ENCODE measurements around the gene BGN.

BGN gene

DNA sequence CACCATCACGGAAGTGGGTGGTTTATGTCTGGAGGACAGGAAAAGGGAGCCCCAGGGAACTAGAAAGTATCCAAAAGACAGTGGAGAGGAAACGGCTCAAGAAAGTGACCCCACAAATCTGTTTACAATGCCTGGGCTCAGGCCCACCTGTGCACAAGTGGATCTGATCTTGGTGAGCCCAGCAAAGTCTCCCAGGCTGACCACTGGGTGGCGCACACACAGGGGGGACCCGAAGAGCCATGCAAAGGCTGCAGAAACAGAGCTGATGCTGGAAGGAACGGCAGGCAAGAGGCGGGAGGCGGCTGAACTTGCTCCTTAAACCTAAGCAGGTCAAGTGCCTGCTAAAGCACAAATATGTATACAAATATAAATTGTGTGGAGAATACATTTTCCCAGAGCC is 34.0 kb upstream of the BGN start:
- peak in 1 of 2 donors; percentile 10 for DNase-seq (ENCODE audit: low read depth in 2 of 2)

DNA sequence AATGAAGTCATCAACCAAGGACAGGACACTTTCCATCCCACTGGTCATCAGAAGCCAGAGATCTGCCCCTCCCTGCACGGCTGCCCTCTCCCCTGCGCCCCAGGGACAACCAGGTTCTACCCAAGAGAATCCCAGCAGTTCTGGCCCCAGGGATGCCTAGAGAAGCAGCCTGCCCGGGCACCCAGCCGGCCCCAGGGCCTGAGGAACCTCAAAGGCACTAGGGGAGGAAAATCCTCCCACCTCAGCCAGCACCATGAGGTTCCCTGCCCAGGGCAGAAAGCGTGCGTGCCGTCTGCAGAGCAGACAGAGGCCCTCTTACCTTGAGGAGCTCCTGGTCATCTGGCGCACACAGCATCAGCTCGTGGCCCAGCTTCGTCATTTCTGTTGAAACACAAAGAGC is 32.5 kb upstream of the BGN start:
- no peak for DNase-seq (ENCODE audit: low read depth in 2 of 2)

DNA sequence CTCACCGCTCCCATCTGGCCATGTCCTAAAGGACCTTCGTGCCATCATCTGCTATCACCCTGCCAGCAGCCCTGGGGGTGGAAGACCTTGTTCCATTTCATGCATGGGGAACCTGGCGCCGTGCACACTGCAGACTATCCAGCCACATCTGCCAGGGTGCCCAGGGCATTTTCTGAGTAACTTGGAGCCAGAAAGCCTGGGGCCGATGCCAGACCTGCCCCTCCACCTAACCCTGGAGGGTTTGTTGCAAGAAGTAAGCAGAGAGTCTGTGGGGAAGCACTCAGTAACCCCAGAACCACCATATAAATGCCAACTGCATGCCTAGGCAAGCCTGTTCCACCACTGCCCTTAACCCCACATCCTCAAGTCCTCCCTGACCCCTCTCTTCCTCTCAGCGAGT is 31.7 kb upstream of the BGN start:
- no peak for DNase-seq (ENCODE audit: low read depth in 2 of 2)

DNA sequence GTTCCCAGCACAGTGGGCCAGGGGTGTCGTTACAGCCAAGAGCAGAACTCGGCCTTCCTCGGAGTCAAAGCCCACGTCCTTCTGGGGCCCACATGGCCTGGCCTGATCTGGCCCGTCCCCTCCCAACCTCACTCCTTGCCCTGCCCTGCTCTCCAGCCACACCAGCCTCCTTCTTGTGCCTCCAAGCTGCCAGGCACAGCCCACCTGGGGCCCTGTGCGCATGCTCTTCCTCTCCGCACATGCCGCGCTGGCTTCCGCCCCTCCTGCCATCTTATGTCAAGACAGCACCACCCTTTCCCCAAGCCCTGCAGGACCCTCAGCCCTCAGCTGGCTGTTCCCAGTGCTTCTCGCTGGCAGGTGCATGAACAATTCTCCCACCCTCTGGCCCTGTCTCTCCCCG is 31.2 kb upstream of the BGN start:
- no peak for DNase-seq (ENCODE audit: low read depth in 2 of 2)

DNA sequence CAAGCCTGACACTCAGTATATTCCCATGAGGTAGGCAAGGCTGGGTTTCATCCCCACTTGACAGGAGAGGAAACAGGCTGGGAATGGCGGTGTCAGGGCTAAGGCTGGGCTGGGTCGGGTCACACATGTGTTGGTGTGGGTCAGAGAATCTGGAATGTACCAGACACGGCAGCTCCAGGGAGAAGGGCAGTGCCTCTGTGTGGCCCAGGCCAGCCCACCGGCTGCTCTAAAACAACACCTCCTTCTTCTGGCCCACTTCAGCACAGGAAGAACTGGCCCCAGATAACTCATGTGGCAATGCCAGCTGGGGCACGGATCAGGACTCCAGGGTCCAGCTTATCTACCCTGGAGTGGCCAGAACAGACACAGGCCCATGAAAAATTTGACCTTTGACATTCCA is 30.7 kb upstream of the BGN start:
- DNase-seq (ENCODE audit: low read depth in 2 of 2) = no peak

DNA sequence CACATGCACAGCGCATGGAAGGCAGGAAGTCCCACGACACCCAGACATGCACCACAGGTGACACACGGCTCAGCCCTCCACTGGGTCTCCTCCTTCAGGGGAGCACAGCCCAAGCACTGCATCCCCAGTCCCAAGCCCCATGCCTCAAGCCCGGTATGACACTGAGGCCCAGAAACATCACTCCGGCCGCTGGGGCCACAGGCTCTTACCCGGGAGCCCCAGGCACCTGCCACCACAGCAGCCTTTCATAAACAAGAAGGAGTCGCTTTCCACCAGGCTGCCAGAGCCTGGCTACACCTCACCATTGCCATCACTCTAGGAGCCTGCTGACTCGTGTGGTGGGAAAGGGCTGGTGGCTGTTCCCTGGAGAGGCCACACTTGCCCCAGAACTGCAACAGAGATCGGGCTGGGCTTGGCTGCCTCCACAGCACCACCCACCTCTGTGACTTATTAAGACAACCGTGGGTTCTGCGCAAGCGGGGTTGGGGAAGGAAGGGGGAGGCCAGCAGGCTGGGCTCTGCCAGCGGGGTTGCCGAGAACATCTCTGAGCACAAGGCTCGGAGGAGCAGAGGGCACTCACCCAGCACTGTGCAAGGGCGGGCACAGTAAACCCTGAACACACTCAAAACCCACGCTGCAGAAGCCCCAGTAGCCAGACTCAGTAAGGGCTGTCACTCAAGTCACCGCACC is 28.9 kb upstream of the BGN start:
- no peak for DNase-seq (ENCODE audit: low read depth in 2 of 2)

DNA sequence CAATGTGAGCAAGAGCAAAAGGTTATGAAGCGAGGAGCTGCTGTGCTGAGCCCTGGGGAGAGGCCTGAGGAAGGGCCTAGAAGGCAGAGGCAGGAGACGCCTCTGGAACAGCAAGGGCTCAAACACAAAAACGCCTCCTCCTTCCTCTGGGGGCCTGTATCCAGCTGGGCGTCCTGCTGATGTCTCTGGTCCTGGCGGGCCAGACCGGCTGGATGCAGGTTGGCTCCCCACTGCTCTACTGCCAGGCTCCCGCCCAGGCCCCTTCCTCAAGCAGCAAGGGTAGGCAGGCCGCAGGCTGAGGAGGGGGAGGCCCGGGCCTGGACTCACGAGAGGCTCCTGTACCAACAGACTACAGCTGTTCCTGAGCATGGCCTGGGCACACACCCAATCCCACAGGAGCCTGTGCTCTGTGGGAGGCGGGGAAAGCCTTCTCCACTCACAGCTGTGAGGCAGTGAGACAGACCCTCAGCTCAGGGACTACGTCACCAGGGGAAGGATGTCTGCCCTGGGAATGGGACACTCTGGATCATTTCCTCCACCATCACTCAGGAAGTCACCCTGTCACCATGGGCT is 26.7 kb upstream of the BGN start:
- DNase-seq (ENCODE audit: low read depth in 2 of 2) = no peak

DNA sequence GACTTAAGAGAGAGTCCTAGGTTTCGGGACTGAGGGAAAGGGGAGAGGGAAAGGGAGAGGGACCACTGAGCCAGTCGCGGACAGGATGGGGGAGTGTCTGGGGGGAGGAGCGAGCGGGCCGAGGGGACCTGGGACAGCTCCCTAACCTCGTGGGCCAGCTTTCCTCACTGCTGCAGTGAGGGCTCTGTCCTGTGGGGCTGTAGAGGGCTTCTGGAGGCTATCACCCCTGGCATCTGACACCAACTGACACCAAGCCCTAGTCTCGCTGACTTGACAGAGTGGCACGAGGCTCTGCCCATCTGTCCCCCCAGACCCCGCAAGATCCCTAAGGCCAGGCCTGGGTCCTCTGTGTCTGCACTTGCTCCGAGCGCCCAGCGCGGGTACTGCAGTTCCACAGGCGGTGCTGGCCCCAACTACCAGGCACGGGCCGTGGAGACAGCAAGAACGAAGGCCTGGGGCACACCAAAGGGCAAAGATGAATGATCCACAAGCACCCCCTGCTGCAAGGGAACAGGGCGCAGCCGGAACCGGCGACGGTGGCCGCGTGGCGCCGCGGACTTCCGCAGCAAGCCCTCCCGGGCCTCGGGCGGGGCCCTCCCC is 24.9 kb upstream of the BGN start:
- DNase-seq (ENCODE audit: low read depth in 2 of 2) = no peak

DNA sequence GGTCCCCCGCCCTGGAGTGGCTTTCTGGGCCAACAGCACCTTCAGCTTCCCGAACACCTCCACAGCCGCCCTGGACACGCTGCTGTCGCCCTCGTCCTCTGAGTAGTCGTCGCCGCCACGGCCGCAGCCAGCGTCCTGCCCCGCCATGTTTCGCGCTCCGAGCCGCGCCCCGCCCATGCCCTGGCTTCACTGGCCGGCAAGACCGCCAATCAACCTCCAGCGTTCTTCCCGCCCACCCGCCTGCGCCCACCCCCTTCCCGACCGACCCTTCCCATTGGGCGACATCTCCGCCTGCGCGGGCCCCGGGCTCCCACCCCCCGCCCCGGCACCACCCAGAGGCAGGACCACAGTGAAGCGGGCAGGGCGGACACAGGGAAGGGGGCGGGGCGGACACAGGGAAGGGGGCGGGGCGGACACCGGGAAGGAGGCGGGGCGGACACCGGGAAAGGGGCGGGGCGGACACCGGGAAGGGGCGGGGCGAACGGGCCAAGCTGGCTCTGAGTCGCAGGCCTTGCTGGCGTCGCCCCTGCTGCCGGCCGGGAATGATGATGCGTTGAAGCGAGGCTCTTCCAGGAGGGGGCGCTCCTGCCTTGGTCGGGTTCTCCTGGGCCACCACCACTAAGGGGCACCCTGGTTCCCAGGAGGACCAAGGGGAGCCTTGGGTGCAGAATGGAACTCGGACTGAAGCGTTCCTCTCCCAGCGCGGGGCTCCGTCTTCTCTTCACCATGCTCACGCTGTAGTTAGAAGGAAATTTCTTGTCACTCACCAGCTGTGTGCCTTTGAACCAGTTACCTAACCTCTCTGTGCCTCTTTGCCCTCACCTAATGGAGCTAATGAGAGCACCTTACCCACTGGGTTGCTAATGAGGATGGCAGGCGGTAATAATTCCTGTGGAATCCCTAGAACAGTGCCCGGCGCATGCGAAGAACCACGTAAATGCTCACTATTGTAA is 24.1 kb upstream of the BGN start, which contains the start of gene HAUS7:
Gene HAUS7 (minus strand): TSS at position 166 of the 953 bp plus-strand sequence. CDS start 19 bp downstream, at position 147.
- peak; percentile 65 to 76 for DNase-seq (ENCODE audit: low read depth in 2 of 2)

DNA sequence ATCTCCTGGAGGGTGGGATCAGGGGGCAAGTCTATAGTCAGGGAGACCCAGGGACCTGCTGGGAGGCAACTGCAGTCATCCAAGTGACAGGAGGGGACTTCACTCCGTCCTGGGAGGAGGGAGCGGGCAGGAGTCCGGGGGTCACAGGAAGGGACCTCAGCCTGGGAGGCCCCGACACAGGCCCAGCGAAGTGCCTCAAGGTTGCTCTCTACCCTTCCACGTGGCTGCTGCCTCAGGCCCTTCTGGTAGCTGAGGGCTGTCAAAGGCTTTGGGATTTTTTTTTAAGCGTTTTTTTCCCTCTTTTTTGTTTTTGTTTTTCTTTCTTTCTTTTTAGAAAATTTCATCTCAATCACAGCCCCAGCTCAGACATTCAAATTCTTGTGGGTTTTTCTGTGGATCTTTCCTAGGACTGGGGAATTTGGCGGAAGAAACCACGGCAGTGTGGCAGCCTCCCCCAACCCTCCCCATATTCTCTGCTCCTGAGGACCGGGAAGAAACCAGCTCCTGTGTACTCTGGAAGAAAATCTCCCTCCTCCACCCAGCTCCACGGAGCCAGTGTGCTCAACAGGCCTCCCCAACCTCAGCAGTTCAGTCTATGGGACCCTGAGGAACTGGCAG is 23.0 kb upstream of the BGN start:
- DNase-seq (ENCODE audit: low read depth in 2 of 2) = no peak

DNA sequence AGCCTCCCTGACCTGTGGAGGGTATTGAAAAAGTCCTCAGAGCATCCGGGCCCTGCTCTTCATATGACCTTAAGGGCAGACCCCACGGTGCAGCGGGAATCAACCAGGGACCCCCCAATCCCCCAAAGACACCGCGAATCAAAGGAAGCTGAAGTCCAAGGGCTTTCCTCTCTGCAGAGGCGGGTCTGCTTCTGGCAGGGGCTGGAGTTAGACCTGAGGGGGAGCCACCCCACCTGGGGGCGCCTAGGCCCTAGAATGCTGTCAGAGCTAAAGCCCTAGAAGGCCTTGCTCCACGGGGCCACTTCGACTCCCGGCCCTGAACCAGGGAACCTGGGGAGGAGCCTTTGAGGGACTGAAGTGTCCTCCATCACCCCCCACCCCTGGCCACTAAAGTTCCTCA is 21.7 kb upstream of the BGN start:
- no peak for DNase-seq (ENCODE audit: low read depth in 2 of 2)

DNA sequence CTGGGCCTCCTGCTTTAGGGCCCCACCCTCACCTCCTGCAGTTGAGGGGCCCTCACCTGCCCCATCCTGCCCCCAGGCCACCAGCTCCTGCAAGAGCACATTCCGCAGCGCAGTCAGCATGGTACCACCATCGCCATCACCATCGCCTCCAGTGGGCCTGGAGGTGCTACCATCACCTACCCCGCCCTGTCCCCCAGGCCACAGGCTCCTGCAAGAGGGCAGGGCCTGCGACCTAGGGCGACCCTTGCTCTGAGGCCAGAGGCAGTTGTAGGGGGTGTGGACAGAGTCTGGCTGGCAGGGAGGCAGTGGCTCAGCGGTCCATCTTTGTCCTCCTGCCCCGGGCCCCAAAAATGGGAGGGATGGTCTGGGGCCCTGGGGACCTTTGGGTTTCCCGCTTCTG is 20.5 kb upstream of the BGN start:
- no peak for DNase-seq (ENCODE audit: low read depth in 2 of 2)

DNA sequence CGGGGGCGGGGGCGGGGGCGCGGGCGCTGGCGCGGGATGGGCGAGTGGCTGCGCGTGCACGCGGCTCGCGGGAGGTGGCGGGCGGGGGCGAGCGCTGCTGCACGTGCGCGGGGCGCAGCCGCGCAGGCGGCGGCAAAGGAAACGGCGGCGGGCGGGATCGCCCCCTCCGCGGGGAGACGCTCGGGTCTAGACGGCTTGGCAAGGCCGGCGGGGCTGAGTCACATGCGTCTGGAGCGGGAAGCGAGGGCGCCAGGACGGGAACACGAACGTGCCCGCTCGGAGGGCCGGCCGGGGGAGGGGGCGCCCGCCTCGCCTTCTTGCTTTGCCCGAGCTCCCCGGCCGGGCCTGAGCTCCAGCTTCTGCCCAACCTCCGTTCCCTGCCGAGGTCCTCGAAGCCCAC is 20.1 kb upstream of the BGN start:
- DNase-seq (ENCODE audit: low read depth in 2 of 2) = peak in 1 of 2 donors; percentile 17

DNA sequence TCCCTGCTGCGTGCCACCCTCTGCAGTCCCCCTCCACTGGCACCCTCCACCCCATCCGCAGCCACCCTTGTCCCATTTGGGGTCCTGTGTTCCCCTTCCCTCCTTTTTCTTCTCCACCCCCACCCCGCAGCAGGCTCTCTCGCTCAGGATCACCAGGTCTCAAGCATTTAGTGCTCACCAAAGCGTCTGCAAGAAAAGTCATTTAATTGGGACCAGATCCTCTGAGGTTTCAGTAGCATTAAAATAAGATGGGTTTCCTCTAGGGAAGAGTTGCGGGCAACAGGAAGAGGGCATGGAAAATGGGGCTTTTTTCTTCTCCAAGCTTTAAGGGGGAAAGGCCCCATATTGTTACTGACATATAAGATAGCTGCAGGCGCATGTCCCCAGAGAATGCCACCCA is 19.5 kb upstream of the BGN start:
- DNase-seq (ENCODE audit: low read depth in 2 of 2) = no peak

DNA sequence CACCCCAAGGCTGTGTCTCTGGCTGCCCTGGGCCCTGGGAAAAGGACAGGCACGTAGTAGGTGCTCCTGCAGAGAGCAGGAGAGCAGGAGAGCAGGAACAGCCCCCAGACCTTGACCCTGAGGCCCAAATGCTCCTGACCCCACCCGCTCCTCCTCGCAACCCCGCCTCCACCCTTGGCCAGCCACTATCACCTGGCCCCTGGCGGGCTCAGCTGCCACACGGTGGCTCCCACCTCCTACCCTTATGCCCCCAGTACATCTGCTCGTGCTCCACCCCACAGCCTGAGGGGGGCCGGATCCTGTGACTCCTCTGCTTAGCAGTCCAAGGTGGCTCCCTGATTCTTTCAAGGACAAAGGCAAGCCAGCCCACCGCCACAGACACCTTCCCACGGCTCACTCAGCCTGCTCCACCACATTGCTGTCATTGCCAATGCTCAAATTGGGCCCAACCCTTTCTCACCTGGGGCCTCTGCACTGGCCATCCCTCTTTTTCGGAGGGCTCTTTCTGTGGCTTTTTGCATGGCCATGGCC is 19.0 kb upstream of the BGN start:
- no peak for DNase-seq (ENCODE audit: low read depth in 2 of 2)

DNA sequence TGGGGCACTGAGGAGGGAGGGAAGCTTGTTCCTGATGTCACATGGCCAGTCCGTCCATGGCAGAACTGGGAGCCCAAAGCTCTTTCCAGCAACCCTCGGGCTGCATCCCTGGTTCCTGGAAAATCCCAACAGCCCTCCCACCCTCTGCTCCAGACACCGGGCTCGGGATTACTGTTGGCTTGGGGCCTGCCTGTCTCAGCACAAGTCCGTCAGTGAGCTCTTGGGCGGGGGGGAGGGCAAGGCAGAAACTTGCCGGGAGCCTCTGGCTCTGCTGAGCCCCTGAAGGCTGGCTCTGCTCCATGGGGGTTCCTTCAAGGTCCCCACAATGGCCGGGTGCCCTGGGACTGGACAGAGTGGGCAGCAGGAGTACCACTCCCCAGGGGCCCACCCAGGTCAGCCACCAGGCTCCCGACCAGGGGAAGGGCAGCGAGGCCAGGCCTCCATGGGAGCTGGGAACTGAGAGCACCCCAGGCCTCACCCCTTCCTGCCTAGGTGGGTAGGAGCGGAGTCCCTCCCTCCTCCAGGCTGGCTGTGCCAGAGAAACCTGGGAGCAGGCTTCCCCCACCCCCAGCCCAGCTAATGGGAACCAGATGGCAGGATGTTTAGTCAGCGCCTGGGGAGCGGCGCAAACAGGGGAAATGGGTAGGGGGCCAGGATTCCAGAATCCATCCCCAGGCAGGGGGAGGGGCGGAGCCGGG is 18.0 kb upstream of the BGN start:
- no peak for DNase-seq (ENCODE audit: low read depth in 2 of 2)

DNA sequence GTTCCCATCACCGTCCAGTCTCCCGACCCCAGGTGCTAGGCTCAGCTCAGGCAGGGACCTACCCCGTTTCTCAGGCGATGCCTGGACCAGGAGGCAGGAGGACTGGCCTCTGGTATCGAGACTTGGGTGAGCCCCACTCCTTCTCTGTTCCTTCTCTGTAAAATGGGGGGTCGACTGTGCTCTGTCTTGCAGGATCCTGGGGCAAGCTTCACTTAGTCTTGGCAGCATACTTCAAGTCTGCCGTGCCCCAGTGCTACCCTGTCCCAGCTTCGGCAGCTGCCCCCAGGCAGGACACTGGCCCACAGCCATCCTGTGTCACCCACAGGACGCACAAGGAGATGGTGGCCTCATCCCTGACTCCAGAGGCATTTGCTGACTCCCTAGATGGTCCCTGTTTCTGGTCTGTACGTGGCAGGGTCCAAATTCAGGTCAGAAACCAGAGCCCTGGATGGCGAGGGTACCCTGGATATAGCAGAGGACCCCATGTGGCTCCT is 17.4 kb upstream of the BGN start:
- no peak for DNase-seq (ENCODE audit: low read depth in 2 of 2)

DNA sequence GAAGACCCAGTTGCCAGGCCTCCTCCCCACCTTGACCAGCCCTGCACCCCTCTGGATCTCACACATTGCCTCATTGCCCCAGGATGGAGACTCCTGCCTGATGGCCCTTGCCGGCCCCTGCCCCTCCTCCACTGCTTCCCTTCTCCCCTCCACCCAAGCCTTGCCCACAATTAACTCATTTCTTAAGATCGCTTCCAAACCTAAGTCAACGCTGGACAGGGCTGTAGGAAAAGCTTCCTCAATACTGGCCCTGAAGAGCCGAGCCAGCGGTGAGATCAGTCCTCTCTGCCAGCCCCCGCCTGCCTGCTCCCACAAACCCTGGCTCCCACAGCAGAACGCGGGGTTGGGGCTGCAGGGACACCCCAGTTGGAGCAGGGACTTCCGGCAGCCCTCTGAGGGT is 16.9 kb upstream of the BGN start:
- no peak for DNase-seq (ENCODE audit: low read depth in 2 of 2)

DNA sequence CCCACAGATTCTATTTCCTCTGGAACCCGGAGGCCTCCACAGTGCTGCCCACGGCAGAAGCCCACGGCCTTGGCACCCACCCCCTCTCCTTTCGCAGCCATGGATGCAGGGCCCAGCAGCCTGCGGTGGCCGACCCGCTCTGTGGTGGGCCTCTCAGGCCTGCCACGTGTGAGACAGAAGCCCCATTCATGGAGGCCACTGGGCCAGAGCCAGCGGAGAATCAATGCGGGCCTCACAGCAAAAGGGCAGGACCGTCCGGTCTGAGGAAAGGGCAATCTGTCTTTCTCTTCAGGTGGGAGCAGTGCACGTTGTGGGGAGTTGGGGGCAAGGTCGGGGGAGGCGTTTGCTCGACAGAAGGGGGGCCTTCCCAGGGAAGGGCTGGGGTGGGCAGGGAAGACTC is 16.0 kb upstream of the BGN start:
- DNase-seq (ENCODE audit: low read depth in 2 of 2) = no peak

DNA sequence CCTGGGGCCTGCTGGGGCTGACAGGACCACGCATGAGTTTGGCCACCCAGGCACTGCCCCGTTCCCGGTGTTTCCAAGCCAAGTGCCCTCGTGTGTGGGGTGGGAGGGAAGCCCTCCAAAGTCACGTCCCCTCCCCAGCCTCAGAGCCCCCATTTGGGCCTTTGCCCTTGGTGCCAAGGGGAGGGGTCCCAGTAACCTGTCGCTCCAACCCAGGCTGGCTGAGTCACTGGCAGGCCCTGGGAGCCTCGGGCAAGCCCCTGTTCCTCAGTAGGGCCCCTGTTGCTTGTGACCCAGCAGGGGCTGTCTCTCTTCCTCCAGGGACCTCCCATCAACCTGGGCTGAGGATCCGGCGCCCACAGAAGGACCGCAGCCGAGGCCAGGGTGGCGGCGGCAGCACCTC is 13.7 kb upstream of the BGN start:
- no peak for DNase-seq (ENCODE audit: low read depth in 2 of 2)

All from stimulated activated CD8-positive, alpha-beta memory T cell treated with anti-CD3 and anti-CD28 coated beads, Interleukin-7, amount 100 ng/mL, for 1 hour (primary cell).